ENCODE measurements around the gene CYTH1.

CYTH1 gene

DNA sequence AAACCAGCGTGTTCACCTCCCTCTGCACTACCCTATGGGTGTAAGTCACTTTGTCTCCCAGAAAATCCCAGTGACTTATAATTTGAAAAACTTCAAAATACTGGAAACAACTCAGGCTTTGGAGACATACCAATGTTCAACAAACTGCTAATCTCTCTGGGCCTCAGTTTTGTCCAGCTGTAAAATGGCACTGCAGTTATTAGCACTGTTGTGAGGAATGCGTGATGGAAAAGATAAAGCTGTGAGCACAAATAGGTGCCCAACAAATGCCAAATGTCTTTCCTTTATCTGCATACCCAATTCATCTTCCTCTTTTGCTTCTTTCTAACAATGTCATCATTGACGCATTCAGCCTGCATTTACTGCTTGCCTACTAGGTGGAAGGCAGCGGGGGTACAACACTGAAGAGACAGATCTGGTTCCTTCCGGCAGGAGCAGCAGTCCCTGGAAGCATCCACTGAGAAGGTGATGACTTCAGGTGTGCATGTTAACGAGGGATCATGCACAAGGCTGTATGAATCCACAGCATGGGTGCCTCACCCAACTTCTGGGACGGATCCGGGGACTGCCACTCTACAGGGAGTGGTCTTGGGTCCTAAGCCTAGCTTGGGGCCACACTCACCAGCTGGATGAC, 63.4 kb downstream of the CYTH1 start:
- no peak overlapping the region for H3K4me3 ChIP-seq (ENCODE audit: low read depth in 1 of 2, low read length in 2 of 2)
- peaks cover 74% of the 10 kb centered on the region for H3K4me1 ChIP-seq (ENCODE audit: insufficient read depth, low read length)
- no peak overlapping the region for H3K27ac ChIP-seq (ENCODE audit: low read depth, low read length)
- no peaks in the 10 kb centered on the region for H3K27me3 ChIP-seq (ENCODE audit: control insufficient read depth in 1 of 2, insufficient read depth in 2 of 2, low read length in 2 of 2)
- H3K9ac ChIP-seq (ENCODE audit: low read length), result no peak overlapping the region
- H3K36me3 ChIP-seq (ENCODE audit: insufficient read depth, low read length), result no peaks in the 10 kb centered on the region
- no peaks in the 10 kb centered on the region for H3K9me3 ChIP-seq (ENCODE audit: low read length)

DNA sequence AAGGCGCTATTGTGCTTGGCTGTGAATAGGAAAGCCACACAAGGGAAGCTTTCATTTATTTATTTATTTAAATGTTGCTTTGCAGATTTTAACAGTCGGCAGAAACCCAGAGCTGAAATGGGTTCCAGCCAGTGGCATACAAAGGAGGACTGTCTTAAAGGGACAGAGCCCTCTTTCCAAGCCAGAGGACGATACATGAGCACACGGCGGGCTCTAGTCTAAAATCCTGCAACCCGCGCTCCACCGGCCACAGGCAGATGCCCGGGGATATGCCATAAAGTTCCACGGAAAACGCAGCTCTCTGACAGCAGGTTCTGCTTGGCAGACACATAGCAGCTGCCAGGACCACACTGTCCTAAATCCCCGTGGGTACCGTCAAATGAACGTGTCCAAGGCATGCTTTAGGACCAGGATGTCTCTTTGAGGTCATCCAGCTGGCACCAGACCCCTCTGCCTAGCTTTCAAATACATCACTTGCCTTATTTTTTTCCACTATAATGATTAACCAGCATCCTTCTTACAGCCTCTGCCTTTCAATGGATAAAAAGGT, 64.6 kb downstream of the CYTH1 start:
- Histone ChIP-seq H3K27me3 (ENCODE audit: control insufficient read depth in 1 of 2, insufficient read depth in 2 of 2, low read length in 2 of 2) (no peaks in the 10 kb centered on the region), H3K27ac (ENCODE audit: low read depth, low read length) (peak overlapping the region; percentile 53), H3K9me3 (ENCODE audit: low read length) (no peaks in the 10 kb centered on the region), H3K36me3 (ENCODE audit: insufficient read depth, low read length) (no peaks in the 10 kb centered on the region), H3K4me1 (ENCODE audit: insufficient read depth, low read length) (peaks cover 75% of the 10 kb centered on the region), H3K4me3 (ENCODE audit: low read depth in 1 of 2, low read length in 2 of 2) (peak overlapping the region; percentile 56 to 89), H3K9ac (ENCODE audit: low read length) (peak overlapping the region; percentile 30)

DNA sequence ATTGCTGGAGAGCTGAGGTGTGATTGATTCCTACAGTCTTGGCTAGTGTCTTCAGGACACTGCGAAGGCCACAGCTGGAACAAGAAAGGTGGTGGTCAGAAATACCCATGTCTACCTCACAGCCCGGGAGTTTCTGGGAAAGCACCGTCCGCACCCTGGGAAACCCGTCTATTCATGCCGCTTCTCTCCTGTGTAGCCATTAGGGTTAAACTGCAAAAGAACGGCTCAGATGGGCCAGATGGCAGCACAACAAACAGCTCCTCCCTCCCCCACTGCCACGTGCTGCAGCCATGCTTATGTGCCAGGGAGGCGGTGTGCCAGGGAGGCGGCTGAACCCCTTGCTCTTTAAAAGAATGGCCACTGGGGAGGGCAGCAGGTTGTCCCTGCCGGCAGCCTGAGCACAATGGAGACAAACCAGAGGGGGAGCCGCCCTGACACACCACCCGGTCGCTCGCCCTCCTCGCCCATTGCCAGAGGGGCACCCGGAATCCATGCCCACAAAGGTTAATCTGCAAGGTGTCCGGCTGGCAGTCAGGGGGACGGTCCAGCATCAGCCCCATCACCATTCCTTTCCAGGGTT, 65.2 kb downstream of the CYTH1 start:
- peak overlapping the region; percentile 56 to 89 for H3K4me3 ChIP-seq (ENCODE audit: low read depth in 1 of 2, low read length in 2 of 2)
- H3K27ac ChIP-seq (ENCODE audit: low read depth, low read length), result peak overlapping the region; percentile 53
- H3K36me3 ChIP-seq (ENCODE audit: insufficient read depth, low read length), result no peaks in the 10 kb centered on the region
- no peaks in the 10 kb centered on the region for H3K9me3 ChIP-seq (ENCODE audit: low read length)
- H3K4me1 ChIP-seq (ENCODE audit: insufficient read depth, low read length), result peaks cover 70% of the 10 kb centered on the region
- H3K27me3 ChIP-seq (ENCODE audit: control insufficient read depth in 1 of 2, insufficient read depth in 2 of 2, low read length in 2 of 2), result no peaks in the 10 kb centered on the region
- H3K9ac ChIP-seq (ENCODE audit: low read length), result peak overlapping the region; percentile 30

DNA sequence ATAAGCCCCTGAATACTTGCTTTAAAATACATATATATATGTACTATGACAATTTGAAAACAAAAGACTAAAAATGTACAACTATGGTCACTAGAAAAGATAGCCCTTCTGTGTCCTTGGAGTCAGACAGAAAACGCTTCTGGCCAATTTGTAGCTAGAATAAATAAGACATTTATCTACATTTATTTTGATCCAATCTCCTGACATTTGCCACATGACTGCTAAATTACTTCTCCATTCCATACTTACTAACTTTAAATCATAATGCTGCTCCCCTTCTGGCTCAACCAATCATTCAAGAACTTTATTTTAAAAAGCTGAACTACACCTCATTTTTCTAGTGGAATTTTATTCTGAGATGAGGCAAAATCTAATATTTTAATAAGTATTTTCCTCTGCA, 65.8 kb downstream of the CYTH1 start:
- H3K27me3 ChIP-seq (ENCODE audit: control insufficient read depth in 1 of 2, insufficient read depth in 2 of 2, low read length in 2 of 2), result no peaks in the 10 kb centered on the region
- H3K9ac ChIP-seq (ENCODE audit: low read length), result no peak overlapping the region
- no peaks in the 10 kb centered on the region for H3K36me3 ChIP-seq (ENCODE audit: insufficient read depth, low read length)
- H3K4me3 ChIP-seq (ENCODE audit: low read depth in 1 of 2, low read length in 2 of 2), result peak overlapping the region in 1 of 2 donors; percentile 89
- H3K9me3 ChIP-seq (ENCODE audit: low read length), result no peaks in the 10 kb centered on the region
- peak overlapping the region; percentile 53 for H3K27ac ChIP-seq (ENCODE audit: low read depth, low read length)
- peaks cover 63% of the 10 kb centered on the region for H3K4me1 ChIP-seq (ENCODE audit: insufficient read depth, low read length)

DNA sequence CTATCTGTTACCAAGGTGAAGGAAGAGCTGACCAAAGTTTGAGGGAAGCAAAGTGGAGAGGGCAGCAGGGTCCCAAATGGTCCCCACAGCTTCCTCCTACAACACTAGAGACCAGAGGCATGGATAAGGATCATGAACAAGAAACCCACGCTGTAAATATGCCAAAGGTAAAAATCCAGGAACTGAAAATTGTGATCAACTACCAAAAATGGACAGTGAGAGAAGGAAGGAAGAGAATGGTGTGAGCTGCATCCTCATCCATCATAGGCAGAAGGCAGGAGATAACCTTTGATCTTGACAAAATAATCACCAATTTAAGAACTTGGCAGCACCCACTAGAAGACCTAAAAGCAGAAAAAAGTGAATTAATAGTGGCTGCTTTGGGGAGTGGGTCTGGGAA, 66.2 kb downstream of the CYTH1 start:
- H3K36me3 ChIP-seq (ENCODE audit: insufficient read depth, low read length), result no peaks in the 10 kb centered on the region
- H3K27ac ChIP-seq (ENCODE audit: low read depth, low read length), result peak overlapping the region; percentile 53
- no peaks in the 10 kb centered on the region for H3K27me3 ChIP-seq (ENCODE audit: control insufficient read depth in 1 of 2, insufficient read depth in 2 of 2, low read length in 2 of 2)
- no peak overlapping the region for H3K4me3 ChIP-seq (ENCODE audit: low read depth in 1 of 2, low read length in 2 of 2)
- H3K9me3 ChIP-seq (ENCODE audit: low read length), result no peaks in the 10 kb centered on the region
- H3K4me1 ChIP-seq (ENCODE audit: insufficient read depth, low read length), result peaks cover 59% of the 10 kb centered on the region
- no peak overlapping the region for H3K9ac ChIP-seq (ENCODE audit: low read length)

DNA sequence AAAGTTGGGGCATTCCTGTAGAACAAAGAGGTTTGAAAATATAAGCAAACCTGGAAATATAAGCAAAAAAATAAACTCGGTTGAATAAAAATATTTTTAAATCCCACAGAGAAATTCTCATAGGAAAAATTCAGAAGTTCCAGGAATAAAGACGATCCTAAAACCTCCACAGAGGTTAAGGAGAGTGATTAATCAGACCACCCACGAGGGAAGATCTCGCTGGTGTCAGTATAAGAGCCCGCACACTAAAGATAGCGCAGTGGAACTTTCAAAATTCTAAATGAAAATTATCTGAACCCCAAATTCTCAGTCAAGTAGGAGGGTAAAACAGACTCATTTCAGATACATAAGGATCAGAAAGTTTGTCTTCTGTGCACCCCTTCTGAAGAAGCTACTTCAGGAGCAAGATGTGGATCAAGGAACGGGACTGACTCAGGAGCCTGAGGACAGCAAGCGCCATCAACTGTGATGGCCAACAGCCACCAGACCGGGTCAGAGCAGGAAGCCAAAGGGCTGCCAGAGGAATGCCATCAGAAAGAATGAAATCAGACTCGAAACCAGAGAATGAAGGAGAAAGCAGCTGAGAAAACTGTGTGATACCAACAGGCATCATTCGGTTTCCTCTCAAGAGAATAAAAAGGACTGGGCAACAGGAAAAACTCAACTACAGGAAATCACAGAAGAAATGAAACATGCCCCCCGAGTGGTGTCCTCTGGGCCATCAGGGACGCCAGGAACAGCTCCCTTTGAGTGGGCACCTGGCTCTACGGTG, 66.9 kb downstream of the CYTH1 start:
- Histone ChIP-seq H3K4me1 (ENCODE audit: insufficient read depth, low read length) (peaks cover 54% of the 10 kb centered on the region), H3K9me3 (ENCODE audit: low read length) (no peaks in the 10 kb centered on the region), H3K9ac (ENCODE audit: low read length) (no peak overlapping the region), H3K36me3 (ENCODE audit: insufficient read depth, low read length) (no peaks in the 10 kb centered on the region), H3K27me3 (ENCODE audit: control insufficient read depth in 1 of 2, insufficient read depth in 2 of 2, low read length in 2 of 2) (no peaks in the 10 kb centered on the region), H3K4me3 (ENCODE audit: low read depth in 1 of 2, low read length in 2 of 2) (no peak overlapping the region), H3K27ac (ENCODE audit: low read depth, low read length) (no peak overlapping the region)

DNA sequence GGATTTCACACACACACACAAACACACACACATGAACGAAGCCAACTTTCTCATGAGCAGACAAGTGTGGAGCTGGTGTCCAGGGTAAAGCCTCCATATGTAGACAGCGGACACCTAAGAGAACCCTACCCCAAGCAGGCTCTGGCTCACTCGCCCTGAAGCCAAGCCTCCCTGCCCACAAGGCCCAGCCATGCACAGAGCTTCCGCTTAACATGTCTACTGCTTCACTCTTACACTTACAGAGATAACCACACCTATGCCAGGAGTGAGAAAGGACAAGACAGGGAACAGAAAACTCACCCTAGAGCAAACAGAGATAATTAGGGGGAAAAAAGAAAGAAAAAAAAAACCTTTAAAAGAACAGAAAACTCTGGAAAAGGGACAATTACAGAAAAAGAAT, 67.5 kb downstream of the CYTH1 start:
- H3K9ac ChIP-seq (ENCODE audit: low read length), result no peak overlapping the region
- H3K27ac ChIP-seq (ENCODE audit: low read depth, low read length), result no peak overlapping the region
- peaks cover 49% of the 10 kb centered on the region for H3K4me1 ChIP-seq (ENCODE audit: insufficient read depth, low read length)
- H3K4me3 ChIP-seq (ENCODE audit: low read depth in 1 of 2, low read length in 2 of 2), result no peak overlapping the region
- no peaks in the 10 kb centered on the region for H3K9me3 ChIP-seq (ENCODE audit: low read length)
- no peaks in the 10 kb centered on the region for H3K27me3 ChIP-seq (ENCODE audit: control insufficient read depth in 1 of 2, insufficient read depth in 2 of 2, low read length in 2 of 2)
- H3K36me3 ChIP-seq (ENCODE audit: insufficient read depth, low read length), result no peaks in the 10 kb centered on the region

DNA sequence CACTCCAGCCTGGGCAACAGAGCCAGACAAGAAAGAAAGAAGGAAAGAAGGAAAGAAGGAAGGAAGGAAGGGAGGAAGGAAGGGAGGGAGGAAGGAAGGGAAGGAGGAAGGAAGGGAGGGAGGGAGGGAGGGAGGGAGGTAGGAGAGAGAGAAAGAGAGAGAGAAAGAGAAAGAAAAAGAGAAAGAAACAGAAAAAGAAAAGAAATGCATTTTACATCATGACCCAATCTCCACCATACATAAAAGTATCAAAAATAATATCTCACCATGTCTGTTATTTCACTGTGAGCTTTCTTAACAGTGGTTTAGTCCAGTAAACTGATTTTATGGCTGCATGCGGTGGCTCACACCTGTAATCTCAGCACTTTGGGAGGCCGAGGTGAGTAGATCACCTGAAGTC, 70.0 kb downstream of the CYTH1 start:
- Histone ChIP-seq H3K27ac (ENCODE audit: low read depth, low read length) (no peak overlapping the region), H3K9me3 (ENCODE audit: low read length) (no peaks in the 10 kb centered on the region), H3K36me3 (ENCODE audit: insufficient read depth, low read length) (no peaks in the 10 kb centered on the region), H3K27me3 (ENCODE audit: control insufficient read depth in 1 of 2, insufficient read depth in 2 of 2, low read length in 2 of 2) (no peaks in the 10 kb centered on the region), H3K9ac (ENCODE audit: low read length) (no peak overlapping the region), H3K4me1 (ENCODE audit: insufficient read depth, low read length) (peaks cover 41% of the 10 kb centered on the region), H3K4me3 (ENCODE audit: low read depth in 1 of 2, low read length in 2 of 2) (no peak overlapping the region)

DNA sequence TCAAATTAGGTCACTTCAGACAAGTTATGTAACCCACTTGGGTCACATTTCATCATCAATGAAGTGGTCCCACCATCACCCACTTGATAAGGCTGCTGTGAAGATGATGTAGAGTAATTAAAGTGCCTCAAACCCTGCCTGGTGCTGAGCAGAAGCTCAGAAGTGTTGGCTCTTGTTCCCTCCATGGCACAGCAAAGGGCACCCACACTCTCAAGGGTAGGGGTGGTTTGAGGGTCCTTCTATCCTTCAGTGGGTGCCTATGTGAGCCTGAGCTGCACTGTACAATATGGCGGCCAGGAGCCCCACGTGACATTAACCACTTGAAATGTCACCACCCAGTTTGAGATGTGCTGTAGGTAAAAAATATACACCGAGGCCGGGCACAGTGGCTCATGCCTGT, 71.5 kb downstream of the CYTH1 start:
- Histone ChIP-seq H3K27me3 (ENCODE audit: control insufficient read depth in 1 of 2, insufficient read depth in 2 of 2, low read length in 2 of 2) (no peaks in the 10 kb centered on the region), H3K4me1 (ENCODE audit: insufficient read depth, low read length) (peaks cover 27% of the 10 kb centered on the region), H3K9me3 (ENCODE audit: low read length) (no peaks in the 10 kb centered on the region), H3K4me3 (ENCODE audit: low read depth in 1 of 2, low read length in 2 of 2) (no peak overlapping the region), H3K36me3 (ENCODE audit: insufficient read depth, low read length) (no peaks in the 10 kb centered on the region), H3K27ac (ENCODE audit: low read depth, low read length) (no peak overlapping the region), H3K9ac (ENCODE audit: low read length) (no peak overlapping the region)

DNA sequence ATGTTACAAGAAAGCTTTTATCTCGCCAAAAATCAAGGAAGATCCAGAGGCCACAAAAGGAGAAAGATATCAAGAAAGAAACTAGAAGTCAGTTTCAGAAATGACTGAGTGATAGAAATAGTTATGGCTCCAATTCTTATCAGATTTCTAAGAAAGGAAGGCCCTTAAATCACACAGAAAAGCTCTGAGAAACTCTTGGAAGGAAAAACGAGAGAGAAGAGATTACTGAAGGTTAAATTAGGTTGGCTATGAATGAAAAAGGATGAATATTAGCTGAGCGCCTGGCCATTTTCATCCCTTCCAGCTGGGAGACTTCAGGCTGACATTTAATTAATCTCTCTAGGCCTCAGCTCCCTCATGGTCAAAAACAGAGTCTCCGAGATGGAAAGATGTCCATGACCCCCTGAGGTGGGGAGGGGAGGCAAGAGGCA, 72.3 kb downstream of the CYTH1 start:
- Histone ChIP-seq H3K4me1 (ENCODE audit: insufficient read depth, low read length) (peaks cover 20% of the 10 kb centered on the region), H3K36me3 (ENCODE audit: insufficient read depth, low read length) (peaks cover 3% of the 10 kb centered on the region), H3K9me3 (ENCODE audit: low read length) (no peaks in the 10 kb centered on the region), H3K9ac (ENCODE audit: low read length) (no peak overlapping the region), H3K4me3 (ENCODE audit: low read depth in 1 of 2, low read length in 2 of 2) (no peak overlapping the region), H3K27ac (ENCODE audit: low read depth, low read length) (no peak overlapping the region), H3K27me3 (ENCODE audit: control insufficient read depth in 1 of 2, insufficient read depth in 2 of 2, low read length in 2 of 2) (no peaks in the 10 kb centered on the region)

DNA sequence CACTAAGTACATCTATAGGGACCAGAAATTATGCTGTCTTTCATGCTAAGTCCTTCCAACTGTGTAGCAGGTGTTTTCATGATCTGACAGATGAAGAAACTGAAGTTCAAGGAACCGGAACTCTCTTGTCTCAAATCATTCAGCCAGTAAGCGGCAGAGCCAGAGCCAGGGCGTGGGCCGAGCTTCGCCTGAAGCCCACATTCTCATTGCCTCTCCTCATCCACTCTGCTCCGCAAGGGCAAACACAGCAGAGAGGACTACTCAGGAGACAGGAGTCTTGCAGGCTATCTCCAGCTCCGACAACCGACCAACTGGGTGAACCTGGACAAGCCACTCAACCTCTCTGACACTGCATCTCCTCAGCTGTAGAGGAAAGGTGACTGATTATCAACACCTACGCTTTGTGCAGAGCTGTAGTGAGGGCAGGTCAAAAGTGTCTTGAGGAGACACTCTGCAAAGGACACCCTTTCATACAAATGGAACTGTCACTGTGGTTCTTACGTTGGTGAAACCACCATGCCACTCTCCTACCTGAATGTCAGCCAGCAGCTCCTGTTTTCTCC, 72.9 kb downstream of the CYTH1 start:
- H3K4me3 ChIP-seq (ENCODE audit: low read depth in 1 of 2, low read length in 2 of 2), result no peak overlapping the region
- no peak overlapping the region for H3K27ac ChIP-seq (ENCODE audit: low read depth, low read length)

More for the DNA sequence above, 72.9 kb downstream of the CYTH1 start:
- peaks cover 5% of the 10 kb centered on the region for H3K36me3 ChIP-seq (ENCODE audit: insufficient read depth, low read length)
- H3K9ac ChIP-seq (ENCODE audit: low read length), result no peak overlapping the region
- peaks cover 15% of the 10 kb centered on the region for H3K4me1 ChIP-seq (ENCODE audit: insufficient read depth, low read length)
- H3K9me3 ChIP-seq (ENCODE audit: low read length), result no peaks in the 10 kb centered on the region
- no peaks in the 10 kb centered on the region for H3K27me3 ChIP-seq (ENCODE audit: control insufficient read depth in 1 of 2, insufficient read depth in 2 of 2, low read length in 2 of 2)

Data from muscle layer of colon (tissue), 2 donors.